ENCODE results near the gene ZFAND3. TPM values are rescaled to one million over a fixed set of nuclear protein-coding genes. Genes with fewer than 3 reads are reported as not detected.

Gene ZFAND3
- total and polyA plus RNA-seq, 10 of the 15 experiments (the other 5 are each of a cell fraction or from before 2014, with no cell fraction given) = 0.90 to 34.4 (median 16.3) TPM

GRCh38 chr6:37874726-37875125 lies 55.2 kb downstream of the ZFAND3 start (continued):
- TF ChIP-seq ESRRA (IDR thresholded peaks at IDR 0.05; ENCODE audit: low read length) = no peak

- Histone ChIP-seq H3K27ac (ENCODE audit: control insufficient read depth, insufficient read depth) (no peak overlapping the region), H3K27me3 (replicated peaks in 1 of 2; ENCODE audit: control insufficient read depth in 2 of 2, insufficient read depth in 2 of 2, low read length in 1 of 2) (no peaks in the 10 kb centered on the region), H4K20me1 (ENCODE audit: control insufficient read depth, insufficient read depth) (no peaks in the 10 kb centered on the region; the same call in 1 of the 2 replicates), H2AFZ (ENCODE audit: control insufficient read depth, low read depth, low read length) (no peak overlapping the region), H3K4me1 (ENCODE audit: control insufficient read depth, insufficient read depth, low read length) (no peaks in the 10 kb centered on the region; the same call in 1 of the 2 replicates), H3K9me3 (replicated peaks; ENCODE audit: control insufficient read depth, insufficient read depth, low read length) (peaks cover 5% of the 10 kb centered on the region; the same call in 2 of the 3 replicates), H3K79me2 (ENCODE audit: control insufficient read depth, insufficient read depth, low read length) (peaks cover 69% of the 10 kb centered on the region), H3K9ac (ENCODE audit: control insufficient read depth, insufficient read depth, low read length) (no peak overlapping the region), H3K4me3 (no peak overlapping the region), H3K36me3 (ENCODE audit: control insufficient read depth in 2 of 2, insufficient read depth in 2 of 2, low read length in 1 of 2) (peaks cover 0 to 5% of the 10 kb centered on the region in 2 experiments; a peak in 2 of 4 replicates), H3K4me2 (ENCODE audit: control insufficient read depth, insufficient read depth) (no peak overlapping the region)
- ChIA-PET RAD21 (ENCODE audit: unreplicated experiment) (no interaction called here), CTCF (no interaction called here), POLR2A (interaction anchor here (0.7 kb wide), 1 partner anchor 82 kb away, joined by 4 read pairs; no protein-coding TSS in a partner anchor), SMC1A (ENCODE audit: uncharacterized antibody, unreplicated experiment) (interaction anchor here (1.6 kb wide), 1 partner anchor 45 kb away, joined by 3 read pairs; no protein-coding TSS in a partner anchor)
- DNase-seq (ENCODE audit: low read depth, low spot score) (no peak), FAIRE-seq (no peak), ATAC-seq (no peak)
- WGBS (ENCODE audit: insufficient coverage, insufficient replicate concordance, low lambda C conversion rate, missing lambda C conversion rate) = 85% methylated on average over 5 of the region's 5 CpGs
- intact Hi-C loops (cut with micrococcal nuclease; ENCODE audit: unreplicated experiment) = no loop called here
- in situ Hi-C loops (cut with MboI) = no loop called here
- BruUV-seq (replicated peaks) = no TSS peak
- TF ChIP-seq, protein P1, sequence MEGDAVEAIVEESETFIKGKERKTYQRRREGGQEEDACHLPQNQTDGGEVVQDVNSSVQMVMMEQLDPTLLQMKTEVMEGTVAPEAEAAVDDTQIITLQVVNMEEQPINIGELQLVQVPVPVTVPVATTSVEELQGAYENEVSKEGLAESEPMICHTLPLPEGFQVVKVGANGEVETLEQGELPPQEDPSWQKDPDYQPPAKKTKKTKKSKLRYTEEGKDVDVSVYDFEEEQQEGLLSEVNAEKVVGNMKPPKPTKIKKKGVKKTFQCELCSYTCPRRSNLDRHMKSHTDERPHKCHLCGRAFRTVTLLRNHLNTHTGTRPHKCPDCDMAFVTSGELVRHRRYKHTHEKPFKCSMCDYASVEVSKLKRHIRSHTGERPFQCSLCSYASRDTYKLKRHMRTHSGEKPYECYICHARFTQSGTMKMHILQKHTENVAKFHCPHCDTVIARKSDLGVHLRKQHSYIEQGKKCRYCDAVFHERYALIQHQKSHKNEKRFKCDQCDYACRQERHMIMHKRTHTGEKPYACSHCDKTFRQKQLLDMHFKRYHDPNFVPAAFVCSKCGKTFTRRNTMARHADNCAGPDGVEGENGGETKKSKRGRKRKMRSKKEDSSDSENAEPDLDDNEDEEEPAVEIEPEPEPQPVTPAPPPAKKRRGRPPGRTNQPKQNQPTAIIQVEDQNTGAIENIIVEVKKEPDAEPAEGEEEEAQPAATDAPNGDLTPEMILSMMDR (IDR thresholded peaks at IDR 0.05 in 2 of 3, conservative IDR thresholded peaks at IDR 0.05 in 1 of 3; ENCODE audit: control insufficient read depth in 2 of 3, extremely low read depth in 1 of 3, insufficient read depth in 1 of 3, low read depth in 3 of 3, low read length in 3 of 3) = no peak
- TF ChIP-seq RBBP5 (conservative IDR thresholded peaks at IDR 0.05) = no peak
- no peak for TF ChIP-seq ZNF384 (IDR thresholded peaks at IDR 0.05; ENCODE audit: borderline replicate concordance, low read depth, low read length)
- TF ChIP-seq USF2 (IDR thresholded peaks at IDR 0.05; ENCODE audit: borderline replicate concordance, low read depth, low read length) = no peak
- no peak for TF ChIP-seq ZNF217 (IDR thresholded peaks at IDR 0.05)
- no peak for TF ChIP-seq NR2C2 (IDR thresholded peaks at IDR 0.05; ENCODE audit: borderline replicate concordance, control insufficient read depth, insufficient read length, low read depth)
- no peak for TF ChIP-seq BHLHE40 (IDR thresholded peaks at IDR 0.05; ENCODE audit: borderline replicate concordance in 1 of 2, low read depth in 2 of 2, low read length in 1 of 2)
- TF ChIP-seq, protein P2, sequence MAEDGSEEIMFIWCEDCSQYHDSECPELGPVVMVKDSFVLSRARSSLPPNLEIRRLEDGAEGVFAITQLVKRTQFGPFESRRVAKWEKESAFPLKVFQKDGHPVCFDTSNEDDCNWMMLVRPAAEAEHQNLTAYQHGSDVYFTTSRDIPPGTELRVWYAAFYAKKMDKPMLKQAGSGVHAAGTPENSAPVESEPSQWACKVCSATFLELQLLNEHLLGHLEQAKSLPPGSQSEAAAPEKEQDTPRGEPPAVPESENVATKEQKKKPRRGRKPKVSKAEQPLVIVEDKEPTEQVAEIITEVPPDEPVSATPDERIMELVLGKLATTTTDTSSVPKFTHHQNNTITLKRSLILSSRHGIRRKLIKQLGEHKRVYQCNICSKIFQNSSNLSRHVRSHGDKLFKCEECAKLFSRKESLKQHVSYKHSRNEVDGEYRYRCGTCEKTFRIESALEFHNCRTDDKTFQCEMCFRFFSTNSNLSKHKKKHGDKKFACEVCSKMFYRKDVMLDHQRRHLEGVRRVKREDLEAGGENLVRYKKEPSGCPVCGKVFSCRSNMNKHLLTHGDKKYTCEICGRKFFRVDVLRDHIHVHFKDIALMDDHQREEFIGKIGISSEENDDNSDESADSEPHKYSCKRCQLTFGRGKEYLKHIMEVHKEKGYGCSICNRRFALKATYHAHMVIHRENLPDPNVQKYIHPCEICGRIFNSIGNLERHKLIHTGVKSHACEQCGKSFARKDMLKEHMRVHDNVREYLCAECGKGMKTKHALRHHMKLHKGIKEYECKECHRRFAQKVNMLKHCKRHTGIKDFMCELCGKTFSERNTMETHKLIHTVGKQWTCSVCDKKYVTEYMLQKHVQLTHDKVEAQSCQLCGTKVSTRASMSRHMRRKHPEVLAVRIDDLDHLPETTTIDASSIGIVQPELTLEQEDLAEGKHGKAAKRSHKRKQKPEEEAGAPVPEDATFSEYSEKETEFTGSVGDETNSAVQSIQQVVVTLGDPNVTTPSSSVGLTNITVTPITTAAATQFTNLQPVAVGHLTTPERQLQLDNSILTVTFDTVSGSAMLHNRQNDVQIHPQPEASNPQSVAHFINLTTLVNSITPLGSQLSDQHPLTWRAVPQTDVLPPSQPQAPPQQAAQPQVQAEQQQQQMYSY (CRISPR knock-in tag; IDR thresholded peaks at IDR 0.05) = no peak
- no peak for TF ChIP-seq ZNF274 (IDR thresholded peaks at IDR 0.05; ENCODE audit: insufficient read depth, insufficient read length)
- no peak for TF ChIP-seq TARDBP (IDR thresholded peaks at IDR 0.05; ENCODE audit: borderline replicate concordance)
Observed at GRCh38 chr6:37875561-37876309, 56.2 kb downstream of the ZFAND3 start.
